HG02970 (cell line): Measurements from ENCODE around the gene MRPL39.

Source experiments
- ATAC-seq: cut with Tn5 transposase; IDR thresholded peaks from one replicate; pipeline ENCODE4 v1.9.1; 2021; ENCODE audit warnings: mild to moderate bottlenecking, moderate library complexity, moderate number of reproducible peaks; ENCODE audit not compliant: unreplicated experiment, low FRiP score

The MRPL39 gene

DNA sequence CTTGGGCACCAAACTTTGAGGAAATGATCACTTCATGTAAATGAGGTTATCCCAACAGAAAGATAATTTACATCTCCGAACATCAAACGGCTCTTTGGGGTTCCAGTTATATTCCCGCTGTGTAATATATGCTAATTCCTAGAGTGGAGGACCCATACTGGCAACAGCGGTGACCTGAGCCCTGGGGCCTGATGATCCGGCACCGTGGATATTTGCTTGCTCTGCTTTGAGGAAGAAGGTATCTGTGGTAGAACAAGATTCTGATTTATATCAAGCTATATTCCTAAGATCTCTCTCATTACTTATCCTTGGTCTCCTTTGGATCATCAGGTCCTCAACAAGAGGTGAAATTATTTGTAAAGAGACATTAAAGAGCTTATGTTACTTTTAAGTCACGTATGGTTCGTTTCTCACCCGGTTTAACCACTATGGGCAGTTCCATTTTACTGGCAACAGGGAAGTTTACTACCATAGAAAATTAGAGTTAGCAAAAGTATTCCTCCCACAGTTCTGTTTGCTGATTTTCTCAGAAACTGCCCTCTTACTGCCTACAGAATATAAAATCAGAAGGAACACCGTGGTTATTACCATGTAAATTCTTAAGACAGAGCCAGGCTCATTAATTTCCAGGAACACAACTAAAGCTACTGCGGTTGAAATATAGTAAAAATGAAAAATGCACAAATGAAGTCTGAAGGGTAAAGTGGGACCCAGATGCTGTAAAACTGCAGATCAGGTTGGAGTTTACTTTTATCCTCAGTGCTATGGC is 56.7 kb downstream of the MRPL39 start:
- ATAC-seq = no peak

DNA sequence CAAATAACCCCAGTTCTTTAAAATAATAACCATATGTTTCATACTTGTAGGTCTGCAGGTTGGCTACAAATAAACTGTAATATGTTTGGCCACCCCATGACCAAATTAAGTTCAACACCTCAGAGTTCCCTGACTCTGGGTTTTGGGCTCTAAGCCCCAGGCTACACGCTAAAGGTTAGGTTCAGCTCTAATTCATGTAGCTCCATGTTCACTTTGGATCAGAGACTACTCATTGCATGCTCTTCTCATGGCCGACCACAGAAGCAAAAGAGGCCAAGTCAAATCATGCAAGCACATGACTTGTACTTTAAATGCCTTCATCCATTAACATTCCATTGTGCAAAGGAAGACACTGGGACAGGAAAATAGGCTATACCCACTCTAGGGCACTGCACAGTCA is 66.2 kb downstream of the MRPL39 start:
- ATAC-seq = no peak

- ATAC-seq = no peak
Observed at GRCh38 chr21:25539606-25540005, 67.7 kb downstream of the MRPL39 start.

- ATAC-seq = no peak
Observed at GRCh38 chr21:25537174-25537573, 70.1 kb downstream of the MRPL39 start.

GRCh38 chr21:25536752-25537151 is 70.5 kb downstream of the MRPL39 start:
- no peak for ATAC-seq

- ATAC-seq = no peak
Observed at GRCh38 chr21:25535849-25536248, 71.4 kb downstream of the MRPL39 start.
